K562 (cell line): Measurements from ENCODE around the gene ACOD1. TPM values are rescaled to one million over a fixed set of nuclear protein-coding genes. Genes with fewer than 3 reads are reported as not detected.
A peak's percentile ranks its signal among the peaks of the same experiment; 100 is the strongest.

Experiments used
- ATAC-seq: fragments of 200-7000 bp; cut with Tn5 transposase; 3 replicates; pipeline ENCODE4 v1.9.1; 2020; ENCODE audit warnings: moderate library complexity
- BruUV-seq: library from RNA; stranded (reverse); fragments of 400-500 nt; replicated peaks from 2 replicates; lab custom pipeline; 2021; lab: Mats Ljungman, UMichigan
- CTCF ChIA-PET: fragments of 300-600 bp; formaldehyde crosslinking; extraction: SDS; loops from one replicate; lab custom pipeline; 2021; ENCODE audit warnings: low intra/inter-chr PET ratio; lab: Yijun Ruan, JAX
- POLR2A ChIA-PET: fragments of 300-600, 350-650 bp; sonication (Branson Sonifier 250); formaldehyde crosslinking; extraction: SDS; loops from one replicate; lab custom pipeline; 2021; ENCODE audit warnings: antibody characterized with exemption, inconsistent platforms; lab: Yijun Ruan, JAX
- DNase-seq, 4 experiments: peaks; one replicate each; pipeline versions ENCODE4 v3.0.0 to v3.0.0-alpha.2; 2011 to 2018; ENCODE audit warnings: low spot score in 3 of 4, mixed read lengths in 3 of 4; ENCODE audit errors: extremely low read depth in 1 of 4
- FAIRE-seq: peaks from 2 replicates; lab custom pipeline; 2011; peaks lifted over from hg19 to GRCh38; lab: Jason Lieb, UNC
- H2AFZ ChIP-seq: 2 replicates; pipeline ENCODE4 v1.6.0; 2011; ENCODE audit warnings: low read depth, low read length, control low read depth, inconsistent platforms
- H3K27ac ChIP-seq: fragments of 200-600 bp; 3 replicates; pipeline ENCODE4 v1.8.0; 2011; ENCODE audit warnings: low read depth, mild to moderate bottlenecking, control low read depth, inconsistent platforms, low read length, moderate library complexity, mixed read lengths; ENCODE audit errors: extremely low read depth
- H3K27me3 ChIP-seq, 2 experiments: fragments of 300-600 bp in 1 of 2; 2 replicates in 1 of 2; 3 replicates in 1 of 2; pipeline versions ENCODE4 v1.6.0 to v1.8.0; 2011; ENCODE audit warnings: inconsistent platforms in 2 of 2, low read length in 2 of 2, mild to moderate bottlenecking in 1 of 2, mixed read lengths in 1 of 2, moderate library complexity in 1 of 2; ENCODE audit not compliant: control insufficient read depth in 2 of 2, insufficient read depth in 2 of 2
- H3K36me3 ChIP-seq: fragments of 300-600 bp; 3 replicates; pipeline ENCODE4 v1.8.0; 2011; ENCODE audit warnings: mild to moderate bottlenecking, low read length, inconsistent platforms; ENCODE audit not compliant: control insufficient read depth, insufficient read depth
- H3K4me1 ChIP-seq, 2 experiments: fragments of 200-600 bp in 1 of 2; replicated peaks in 1 of 2; 2 replicates in 1 of 2; 3 replicates in 1 of 2; pipeline versions ENCODE4 v1.5.1 to v1.8.0; 2011; ENCODE audit warnings: inconsistent platforms in 2 of 2, low read length in 2 of 2, mild to moderate bottlenecking in 1 of 2, mixed read lengths in 1 of 2, moderate library complexity in 1 of 2; ENCODE audit not compliant: control insufficient read depth in 2 of 2, insufficient read depth in 2 of 2
- H3K4me2 ChIP-seq: 2 replicates; pipeline ENCODE4 v1.6.1; 2011; ENCODE audit warnings: low read length, control low read depth, inconsistent platforms, mixed read lengths; ENCODE audit not compliant: insufficient read depth
- H3K4me3 ChIP-seq: fragments of 200-600 bp; sonication (generic), shearing (Covaris generic); 2 replicates; pipeline ENCODE4 v1.5.1; 2016; ENCODE audit warnings: control low read depth, inconsistent platforms
- H3K79me2 ChIP-seq: fragments of 200-600 bp; 3 replicates; pipeline ENCODE4 v1.8.0; 2011; ENCODE audit warnings: low read length, inconsistent platforms; ENCODE audit not compliant: control insufficient read depth, insufficient read depth
- H3K9ac ChIP-seq, 2 experiments: 2 replicates each; pipeline versions ENCODE4 v1.6.0 to v1.6.1; 2011; ENCODE audit warnings: low read depth in 2 of 2, low read length in 2 of 2, control low read depth in 1 of 2, inconsistent platforms in 1 of 2, mild to moderate bottlenecking in 1 of 2, mixed read lengths in 1 of 2; ENCODE audit not compliant: insufficient read depth in 1 of 2
- H3K9me1 ChIP-seq: one replicate; pipeline ENCODE4 v1.6.0; 2011; ENCODE audit warnings: inconsistent platforms, mild to moderate bottlenecking, low read length, moderate library complexity; ENCODE audit not compliant: control insufficient read depth, insufficient read depth
- H3K9me3 ChIP-seq: replicated peaks from 2 replicates; pipeline ENCODE4 v1.5.1; 2011; ENCODE audit warnings: low read depth, low read length, inconsistent platforms; ENCODE audit not compliant: control insufficient read depth, insufficient read depth
- H4K20me1 ChIP-seq: replicated peaks from 2 replicates; pipeline ENCODE4 v1.6.1; 2011; ENCODE audit warnings: low read length, inconsistent platforms, mixed read lengths; ENCODE audit not compliant: control insufficient read depth, insufficient read depth
- KAT7 ChIP-seq: sonication (generic); formaldehyde crosslinking; IDR thresholded peaks from 2 replicates; pipeline ENCODE4 v1.8.0; 2022; ENCODE audit warnings: missing genetic modification reagents, mild to moderate bottlenecking, borderline replicate concordance
- NR1H2 ChIP-seq: sonication (generic); formaldehyde crosslinking; IDR thresholded peaks from 2 replicates; pipeline ENCODE4 v1.4.0; 2020; ENCODE audit warnings: mild to moderate bottlenecking, missing genetic modification reagents
- POLR2A ChIP-seq: fragments of 450-650 bp; conservative IDR thresholded peaks from 2 replicates; pipeline ENCODE4 v1.6.1; 2016
- POLR2H ChIP-seq: IDR thresholded peaks from 2 replicates; pipeline ENCODE4 v1.6.1; 2016; ENCODE audit warnings: missing genetic modification characterization, low read depth, mild to moderate bottlenecking, control low read depth, missing compliant biosample characterization, moderate library complexity
- REST ChIP-seq, 2 experiments: fragments of 450-650 bp; formaldehyde crosslinking in 1 of 2; IDR thresholded peaks; 2 replicates each; pipeline versions ENCODE4 v1.4.0 to v1.6.1; 2014 to 2020; ENCODE audit warnings: mild to moderate bottlenecking in 2 of 2, borderline replicate concordance in 1 of 2, low read depth in 1 of 2
- SIN3B ChIP-seq: fragments of 450-650 bp; IDR thresholded peaks from 2 replicates; pipeline ENCODE4 v1.6.1; 2017; ENCODE audit warnings: low read depth, mild to moderate bottlenecking, moderate library complexity
- SMARCE1 ChIP-seq: fragments of 450-650 bp; IDR thresholded peaks from 2 replicates; pipeline ENCODE4 v1.7.1; 2016; ENCODE audit warnings: mild to moderate bottlenecking
- TEAD1 ChIP-seq, 2 experiments: fragments of 450-650 bp in 1 of 2; sonication (generic) in 1 of 2; formaldehyde crosslinking; IDR thresholded peaks; 2 replicates each; pipeline versions ENCODE4 v1.4.0 to v1.8.0; 2020 to 2022; ENCODE audit warnings: mild to moderate bottlenecking in 2 of 2, missing genetic modification reagents in 1 of 2
- WGBS: fragments of 100-300 bp; shearing (Covaris generic); methylation state at CpG from one replicate; pipeline ENCODE4 v1.1.6; 2016; ENCODE audit warnings: low coverage, mixed read lengths; ENCODE audit not compliant: insufficient coverage; ENCODE audit errors: missing lambda C conversion rate; 5-methylcytosine and 5-hydroxymethylcytosine counted together
- in situ Hi-C: fragments of 300-500 bp; cut with MboI; formaldehyde crosslinking; loops from 4 replicates; pipeline ENCODE4 v1.15.0; 2018; ENCODE audit warnings: inconsistent platforms, mixed read lengths
- intact Hi-C: fragments of 100-400 bp; cut with micrococcal nuclease; formaldehyde crosslinking; loops from 2 replicates; pipeline ENCODE4 v1.14.2; 2022
- polyA plus RNA-seq, 8 experiments: library from polyadenylated mRNA; depleted of rRNA in 4 of 8; stranded (reverse) in 5 of 8; unstranded in 3 of 8; fragments of >200 nt; fragmentation: Nextera tagmentation in 2 of 8; fragmentation: Illumina TruSeq in 1 of 8; extraction: Ambion mirVana in 2 of 8; extraction: Trizol in 1 of 8; gene quantifications; 2 replicates each; pipeline versions ENCODE4 v1.2.1 to v1.2.3, GENCODE V29; 2011 to 2014; ENCODE audit warnings: inconsistent platforms in 1 of 8, missing spikeins in 1 of 8
- total RNA-seq, 7 experiments: library from RNA; depleted of rRNA in 6 of 7; stranded (reverse); fragments of >200 nt in 6 of 7; fragmentation: Illumina TruSeq in 2 of 7; extraction: Trizol in 2 of 7; gene quantifications; 2 replicates each; pipeline versions ENCODE4 v1.2.1 to v1.2.3, GENCODE V29; 2011 to 2021; ENCODE audit warnings: low replicate concordance in 1 of 7
- TF ChIP-seq, protein P1 (sequence below), 2 experiments: IDR thresholded peaks; 2 replicates each; pipeline ENCODE4 v1.6.1; 2011; ENCODE audit warnings: borderline replicate concordance in 1 of 2, control low read depth in 1 of 2, low read depth in 1 of 2, low read length in 1 of 2, mild to moderate bottlenecking in 1 of 2, mixed read lengths in 1 of 2, moderate library complexity in 1 of 2; ENCODE audit not compliant: insufficient read depth in 1 of 2, insufficient read length in 1 of 2, poor library complexity in 1 of 2, severe bottlenecking in 1 of 2; ENCODE audit errors: extremely low read depth in 1 of 2

Gene ACOD1
- total and polyA plus RNA-seq, 9 of the 15 experiments (the other 6 are each of a cell fraction or from before 2014, with no cell fraction given), result not detected

DNA sequence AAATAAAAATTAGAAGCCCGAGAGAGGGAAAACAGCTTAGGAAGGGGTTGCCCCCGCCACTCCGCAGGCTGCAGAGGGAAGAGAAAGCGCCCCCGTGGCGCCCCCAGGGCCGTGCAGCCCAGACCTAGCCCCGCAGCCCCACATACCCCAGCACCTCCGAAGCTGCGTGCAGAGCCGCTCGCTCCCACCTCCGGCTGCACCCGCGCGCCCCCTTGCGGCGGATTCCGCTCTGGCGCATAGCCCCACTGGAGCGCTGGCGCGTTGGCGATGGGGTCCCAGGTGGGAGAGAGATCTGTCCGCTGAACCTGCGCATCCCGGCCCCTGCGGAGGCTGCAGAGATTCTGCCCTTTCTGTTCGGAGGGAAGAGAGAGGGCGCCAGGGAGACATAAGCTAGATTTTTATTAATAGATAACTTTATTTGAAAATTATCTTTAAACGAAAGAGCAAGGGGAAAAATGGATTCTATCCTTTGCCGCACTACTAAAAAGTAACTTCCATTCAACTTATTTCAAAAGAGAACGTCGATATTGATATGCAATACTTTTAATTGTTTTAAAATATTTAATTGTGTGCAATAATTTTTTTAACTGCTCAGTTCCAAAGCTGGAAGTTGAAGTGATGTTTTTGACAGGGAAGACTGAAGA is 31.9 kb downstream of the ACOD1 start (continued):
- TF ChIP-seq KAT7 (CRISPR knock-in tag) (no peak), TEAD1 (CRISPR knock-in tag; IDR thresholded peaks at IDR 0.05) (no peak), SMARCE1 (no peak), SIN3B (no peak)
- TF ChIP-seq, protein P1, sequence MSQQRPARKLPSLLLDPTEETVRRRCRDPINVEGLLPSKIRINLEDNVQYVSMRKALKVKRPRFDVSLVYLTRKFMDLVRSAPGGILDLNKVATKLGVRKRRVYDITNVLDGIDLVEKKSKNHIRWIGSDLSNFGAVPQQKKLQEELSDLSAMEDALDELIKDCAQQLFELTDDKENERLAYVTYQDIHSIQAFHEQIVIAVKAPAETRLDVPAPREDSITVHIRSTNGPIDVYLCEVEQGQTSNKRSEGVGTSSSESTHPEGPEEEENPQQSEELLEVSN (IDR thresholded peaks at IDR 0.05; ENCODE audit: borderline replicate concordance in 1 of 2, extremely low read depth in 1 of 2, insufficient read depth in 1 of 2, insufficient read length in 1 of 2, low read depth in 1 of 2, low read length in 1 of 2, poor library complexity in 1 of 2, severe bottlenecking in 1 of 2), result peak in 1 of 2 experiments; percentile 27

DNA sequence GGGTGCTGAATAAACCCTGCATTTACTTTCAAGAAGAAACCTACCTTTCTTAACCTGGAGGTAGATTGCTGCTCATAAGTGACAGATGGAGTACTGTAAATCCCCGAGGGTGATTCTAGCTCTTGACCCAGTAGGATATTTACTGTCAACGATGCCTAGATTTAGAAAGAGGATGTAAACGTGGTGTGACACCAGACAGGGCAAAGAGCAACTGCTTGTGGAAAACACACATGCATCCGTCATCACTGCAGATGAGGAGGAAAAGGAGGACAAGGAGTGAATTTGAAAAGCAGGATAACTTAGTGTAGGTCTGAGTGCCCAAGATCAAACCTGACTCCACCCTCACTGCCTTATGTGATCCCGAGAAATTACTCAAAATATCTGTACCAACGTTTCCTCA is 33.8 kb downstream of the ACOD1 start:
- H2AFZ ChIP-seq, result no peak overlapping the region
- POLR2A ChIA-PET, result no interaction called here
- H4K20me1 ChIP-seq, result no peaks in the 10 kb centered on the region
- BruUV-seq, result no TSS peak
- DNase-seq, result no peak
- no peak overlapping the region for H3K4me3 ChIP-seq
- FAIRE-seq, result no peak
- H3K9me3 ChIP-seq, result no peaks in the 10 kb centered on the region
- no peak overlapping the region for H3K27ac ChIP-seq
- ATAC-seq, result no peak
- in situ Hi-C loops (no loop called here), intact Hi-C loops (loop anchor here (10.0 kb wide), 1 partner anchor 1107 kb away; no protein-coding TSS in a partner anchor)
- H3K27me3 ChIP-seq, result peaks cover 0 to 4% of the 10 kb centered on the region in 2 experiments; a peak in 3 of 5 replicates
- no peak overlapping the region for H3K4me2 ChIP-seq
- H3K36me3 ChIP-seq, result no peaks in the 10 kb centered on the region
- H3K9ac ChIP-seq, result no peak overlapping the region
- H3K4me1 ChIP-seq, result peaks cover 0 to 4% of the 10 kb centered on the region in 2 experiments; a peak in 2 of 5 replicates
- no peaks in the 10 kb centered on the region for H3K9me1 ChIP-seq
- no peaks in the 10 kb centered on the region for H3K79me2 ChIP-seq
- CTCF ChIA-PET, result no interaction called here
- WGBS, result 12% methylated on average over 6 of the region's 6 CpGs
- TF ChIP-seq NR1H2 (CRISPR knock-in tag) (no peak), POLR2A (no peak), POLR2H (tag) (no peak), REST (IDR thresholded peaks at IDR 0.05; ENCODE audit: borderline replicate concordance) (no peak), REST (CRISPR knock-in tag; IDR thresholded peaks at IDR 0.05; ENCODE audit: low read depth) (no peak)
